ENCODE data around the gene ACTN3. TPM values are rescaled to one million over a fixed set of nuclear protein-coding genes. Genes with fewer than 3 reads are reported as not detected.

ACTN3 gene
- total RNA-seq (2022; extraction: Qiagen RNA extraction; ENCODE audit: low read depth) = 0.06 TPM in 1 of 5 replicates, not detected in the others

DNA sequence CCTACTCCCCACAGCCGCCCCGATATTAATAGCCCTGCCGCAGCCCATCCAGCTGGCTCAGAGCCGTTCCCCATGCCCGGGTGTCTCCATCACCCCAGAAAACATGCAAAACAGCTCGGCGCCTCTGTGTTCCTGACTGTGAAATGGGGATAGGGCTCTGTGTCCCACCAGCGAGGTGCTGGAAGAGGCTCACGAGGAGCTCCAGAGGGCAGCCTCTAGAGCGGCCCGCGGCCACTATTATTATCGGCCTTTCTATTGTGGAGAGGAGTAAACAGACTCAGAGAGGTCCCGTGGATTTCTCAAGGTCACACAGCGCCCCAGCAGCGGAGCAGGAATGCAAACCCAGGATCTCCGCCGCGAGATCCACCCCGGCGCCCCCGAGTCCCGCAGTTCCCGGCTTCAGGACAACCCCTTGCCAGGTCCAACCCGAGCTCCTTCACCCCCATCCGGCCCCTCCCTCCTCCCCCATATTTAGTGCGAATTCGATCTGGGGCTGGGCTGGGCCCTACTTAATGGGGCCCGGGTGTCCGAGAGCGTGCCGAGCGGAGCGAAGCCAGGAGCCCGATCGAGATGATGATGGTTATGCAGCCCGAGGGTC lies at the start of gene ACTN3:
Gene ACTN3 (plus strand): TSS at position 536 of the 598 bp plus-strand sequence. CDS start 35 bp downstream, at position 571.

DNA sequence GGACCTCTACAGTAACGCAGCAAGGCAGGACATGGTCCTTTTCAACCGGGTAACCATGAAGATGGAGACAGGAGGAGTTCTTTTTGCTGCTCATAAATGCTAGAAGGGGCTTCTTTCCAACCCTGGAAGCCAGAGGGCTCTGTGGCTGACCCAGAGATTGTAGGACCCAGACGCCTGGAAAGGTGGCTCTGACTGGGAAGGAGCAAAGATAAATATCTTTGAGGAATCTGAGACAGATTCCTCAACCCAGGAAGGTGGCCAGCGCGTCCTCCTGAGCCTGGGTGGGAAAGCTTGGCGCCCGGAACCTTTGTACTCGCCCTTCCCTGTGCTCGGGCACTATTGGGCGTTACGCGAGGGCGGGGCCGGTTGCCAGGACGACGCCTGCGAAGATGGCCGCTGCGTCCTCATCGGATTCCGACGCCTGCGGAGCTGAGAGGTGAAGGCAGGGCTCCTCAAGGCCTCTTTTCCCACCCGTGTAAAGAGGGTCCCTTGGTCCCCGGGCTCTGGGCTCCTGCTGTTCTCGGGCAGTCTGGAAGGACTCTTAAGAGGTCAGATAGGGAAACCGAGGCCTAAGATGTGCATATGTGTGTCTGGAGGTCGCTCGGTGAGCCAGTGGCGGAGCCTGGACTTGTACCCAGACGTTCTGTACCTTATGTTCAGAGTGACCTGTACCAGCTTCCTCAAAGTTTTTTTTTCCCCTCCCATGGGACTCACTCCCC lies 36.3 kb upstream of the ACTN3 start, which contains the start of gene BBS1:
Gene BBS1 (plus strand): TSS at position 365 of the 719 bp plus-strand sequence. CDS start 25 bp downstream, at position 390.

DNA sequence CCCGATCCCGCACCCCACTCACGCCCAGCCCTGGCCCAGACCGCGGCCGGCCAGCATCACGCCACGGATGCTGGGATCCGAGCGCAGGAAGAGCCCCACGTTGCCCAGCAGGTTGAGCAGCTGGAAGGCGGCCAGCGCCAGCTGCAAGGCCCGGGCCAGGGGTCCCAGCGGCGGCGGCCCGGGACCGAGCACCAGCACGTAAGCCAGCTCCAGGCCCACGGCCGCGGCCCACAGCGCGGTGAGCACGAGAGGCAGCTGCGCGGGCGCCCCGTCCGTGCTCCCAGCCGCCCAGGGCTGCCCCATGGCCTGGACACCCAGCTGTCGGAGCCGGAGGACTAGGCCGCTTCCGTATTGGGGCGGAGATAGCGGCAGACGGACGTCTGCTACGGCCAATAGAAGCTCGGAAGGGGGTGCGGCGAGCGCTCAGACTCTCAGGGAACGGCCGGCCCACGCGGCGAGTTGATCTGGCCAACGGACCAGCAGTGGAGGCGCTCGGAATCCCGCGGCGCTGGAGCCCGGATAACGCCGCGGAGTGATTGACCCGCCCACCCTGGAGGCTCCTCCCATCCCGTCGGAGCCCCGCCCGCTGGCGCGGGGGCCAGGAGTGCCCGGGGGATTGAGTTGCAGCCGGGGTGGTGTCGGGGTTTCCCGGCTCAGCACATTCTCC lies 869 bp upstream of the ACTN3 start, which contains the start of gene ZDHHC24:
Gene ZDHHC24 (minus strand): TSS at position 348 of the 667 bp plus-strand sequence. CDS start 45 bp downstream, at position 303.

DNA sequence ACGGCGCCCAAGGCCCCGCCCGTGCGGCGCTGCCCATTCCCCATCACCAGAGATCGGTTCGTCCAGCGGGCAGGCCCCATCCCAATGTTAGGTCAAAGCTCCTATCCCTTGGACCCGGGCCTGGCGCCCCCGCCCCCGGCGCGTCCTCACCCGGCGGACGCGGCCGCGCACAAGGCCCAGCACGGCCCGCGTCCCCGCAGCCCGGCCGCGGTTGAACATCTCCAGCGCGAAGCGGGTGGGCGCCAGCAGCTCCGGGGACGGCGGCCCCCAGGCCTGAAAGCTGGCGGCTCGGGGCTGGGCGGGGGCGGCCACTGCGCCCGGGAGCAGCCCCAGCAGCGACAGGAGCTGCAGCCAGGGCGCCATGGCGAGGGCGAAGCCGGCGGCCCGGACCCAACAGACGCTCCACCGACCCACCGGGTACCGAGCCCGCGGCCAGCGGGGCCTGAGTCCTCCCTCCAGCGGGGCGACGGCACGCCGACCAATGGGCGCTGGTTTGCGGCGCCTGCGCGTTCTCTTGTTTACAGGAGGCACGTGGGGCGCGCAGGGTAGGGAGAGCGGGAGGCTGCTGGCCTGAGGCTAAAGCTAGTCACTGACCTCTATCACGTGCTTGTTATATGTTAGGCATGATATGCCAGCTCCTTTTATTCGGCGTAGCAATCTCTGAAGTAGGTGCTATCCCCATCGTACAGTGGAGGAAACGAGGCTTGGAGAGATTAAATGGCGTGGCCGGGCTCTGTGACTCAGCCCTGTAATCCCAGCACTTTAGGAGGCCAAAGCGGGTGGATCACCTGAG lies 21.6 kb downstream of the ACTN3 start, which contains the start of gene CTSF:
Gene CTSF (minus strand): TSS at position 483 of the 793 bp plus-strand sequence. CDS start 120 bp downstream, at position 363.

DNA sequence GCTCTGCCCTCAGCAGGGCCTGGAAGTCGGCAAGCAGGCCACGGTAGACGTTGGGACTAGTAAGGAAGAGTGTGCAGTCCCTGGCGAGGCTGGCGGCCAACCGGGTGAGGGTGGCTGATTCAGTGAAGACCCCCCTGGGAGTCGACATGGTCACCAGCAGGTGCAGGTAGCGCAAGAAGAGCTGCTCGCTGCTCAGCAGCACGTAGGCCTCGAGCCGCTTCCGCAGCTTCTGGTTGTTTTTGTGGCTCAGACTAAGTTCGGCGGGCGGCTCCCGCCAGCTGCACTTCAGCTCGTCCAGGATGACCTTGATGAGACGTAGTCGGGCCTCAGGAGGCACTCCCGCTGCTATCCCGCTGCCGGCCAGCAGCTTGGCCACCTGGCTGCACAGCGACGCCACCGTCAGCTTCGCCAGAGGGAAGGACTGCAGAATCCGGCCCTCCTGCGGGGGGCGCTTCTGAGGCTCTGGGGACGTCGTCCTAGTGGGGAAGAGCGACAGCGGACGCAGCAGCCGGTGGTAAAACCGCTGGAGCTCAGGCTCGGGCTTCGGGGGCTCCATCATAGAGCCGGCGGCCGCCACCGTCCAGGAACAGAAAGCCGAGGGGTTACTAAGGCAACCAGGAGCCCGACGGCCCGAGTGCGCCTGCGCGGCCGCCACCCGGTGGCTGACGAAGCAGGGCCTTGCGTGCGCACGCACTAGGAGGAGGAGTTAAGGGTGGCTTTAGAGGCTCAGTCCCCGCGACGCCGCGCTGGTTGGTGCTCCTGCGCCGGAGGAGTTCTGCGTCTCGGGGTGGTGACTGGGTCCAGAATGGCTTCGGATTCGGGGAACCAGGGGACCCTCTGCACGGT lies 46.0 kb downstream of the ACTN3 start, which contains the start of the genes CCDC87 and CCS:
Gene CCDC87 (minus strand): TSS at position 607 of the 846 bp plus-strand sequence. CDS start 48 bp downstream, at position 559.
Gene CCS (plus strand): TSS at position 729 of the 846 bp plus-strand sequence. CDS start 77 bp downstream, at position 806.

Other genes starting within 250 kb of the ACTN3 start
- gene CD248, start 229.9 kb upstream of the ACTN3 start, total RNA-seq (2022; extraction: Qiagen RNA extraction; ENCODE audit: low read depth) = 0.05 TPM in 1 of 5 replicates, not detected in the others
- gene RIN1, start 210.5 kb upstream of the ACTN3 start, total RNA-seq (2022; extraction: Qiagen RNA extraction; ENCODE audit: low read depth) = 26.8 to 43.4 TPM (median 39.3 TPM) in 5 replicates
- 77.8 to 106 TPM (median 89.7 TPM) in 5 replicates for gene BRMS1, start 201.8 kb upstream of the ACTN3 start, total RNA-seq (2022; extraction: Qiagen RNA extraction; ENCODE audit: low read depth)
- gene B4GAT1, start 199.3 kb upstream of the ACTN3 start, total RNA-seq (2022; extraction: Qiagen RNA extraction; ENCODE audit: low read depth) = 13.2 to 19.8 TPM (median 18.8 TPM) in 5 replicates
- 2.6 to 5.4 TPM (median 4.9 TPM) in 5 replicates for gene SLC29A2, start 175.1 kb upstream of the ACTN3 start, total RNA-seq (2022; extraction: Qiagen RNA extraction; ENCODE audit: low read depth)
- gene NPAS4, start 125.9 kb upstream of the ACTN3 start, total RNA-seq (2022; extraction: Qiagen RNA extraction; ENCODE audit: low read depth) = not detected in 5 replicates
- gene MRPL11, start 108.1 kb upstream of the ACTN3 start, total RNA-seq (2022; extraction: Qiagen RNA extraction; ENCODE audit: low read depth) = 87.3 to 129 TPM (median 112 TPM) in 5 replicates
- 4.3 to 6.6 TPM (median 5.7 TPM) in 5 replicates for gene PELI3, start 80.0 kb upstream of the ACTN3 start, total RNA-seq (2022; extraction: Qiagen RNA extraction; ENCODE audit: low read depth)
- gene DPP3, start 66.5 kb upstream of the ACTN3 start, total RNA-seq (2022; extraction: Qiagen RNA extraction; ENCODE audit: low read depth) = 48.5 to 54.5 TPM (median 51.5 TPM) in 5 replicates
- 8.5 to 11.3 TPM (median 9.7 TPM) in 5 replicates for gene BBS1, start 36.3 kb upstream of the ACTN3 start, total RNA-seq (2022; extraction: Qiagen RNA extraction; ENCODE audit: low read depth)
- 8.9 to 15.3 TPM (median 13.1 TPM) in 5 replicates for gene ZDHHC24, start 855 bp upstream of the ACTN3 start, total RNA-seq (2022; extraction: Qiagen RNA extraction; ENCODE audit: low read depth)
- 31.1 to 41.6 TPM (median 32.4 TPM) in 5 replicates for gene CTSF, start 21.7 kb downstream of the ACTN3 start, total RNA-seq (2022; extraction: Qiagen RNA extraction; ENCODE audit: low read depth)
- 0.53 to 0.80 TPM (median 0.64 TPM) in 5 replicates for gene CCDC87, start 46.2 kb downstream of the ACTN3 start, total RNA-seq (2022; extraction: Qiagen RNA extraction; ENCODE audit: low read depth)
- gene CCS, start 46.3 kb downstream of the ACTN3 start, total RNA-seq (2022; extraction: Qiagen RNA extraction; ENCODE audit: low read depth) = 24.8 to 30.2 TPM (median 26.8 TPM) in 5 replicates
- 59.1 to 79.8 TPM (median 70.3 TPM) in 5 replicates for gene RBM14, start 69.7 kb downstream of the ACTN3 start, total RNA-seq (2022; extraction: Qiagen RNA extraction; ENCODE audit: low read depth)
- gene RBM4, start 91.8 kb downstream of the ACTN3 start, total RNA-seq (2022; extraction: Qiagen RNA extraction; ENCODE audit: low read depth) = 133 to 148 TPM (median 141 TPM) in 5 replicates
- 19.2 to 21.8 TPM (median 21.7 TPM) in 5 replicates for gene RBM4B, start 131.0 kb downstream of the ACTN3 start, total RNA-seq (2022; extraction: Qiagen RNA extraction; ENCODE audit: low read depth)
- gene SPTBN2, start 182.3 kb downstream of the ACTN3 start, total RNA-seq (2022; extraction: Qiagen RNA extraction; ENCODE audit: low read depth) = 8.0 to 12.0 TPM (median 11.0 TPM) in 5 replicates